ENCODE results near the gene TRAK1.

GRCh38 chr3:42043099-42043813 lies 47.9 kb upstream of the TRAK1 start:
- no peak for TF ChIP-seq CTCF (conservative IDR thresholded peaks at IDR 0.05)
- no peak for TF ChIP-seq EZH2 (IDR thresholded peaks at IDR 0.05; ENCODE audit: low read depth)
